H9 (cell line): ENCODE results near the gene PLEKHG7. TPM values are rescaled to one million over a fixed set of nuclear protein-coding genes. Genes with fewer than 3 reads are reported as not detected.

Source experiments
- DNase-seq: peaks from one replicate; pipeline ENCODE4 v3.0.0-alpha.2; 2017
- H2AFZ ChIP-seq: one replicate; pipeline ENCODE4 v1.6.1; 2013; ENCODE audit warnings: mild to moderate bottlenecking, low read length, control low read depth, moderate library complexity
- H2AK5ac ChIP-seq: 2 replicates; pipeline ENCODE4 v1.6.1; 2013; ENCODE audit warnings: low read length, control low read depth, mixed read lengths; ENCODE audit not compliant: insufficient read length
- H2BK120ac ChIP-seq: one replicate; pipeline ENCODE4 v1.6.1; 2013; ENCODE audit warnings: low read depth, mild to moderate bottlenecking, low read length, control low read depth, inconsistent platforms; ENCODE audit not compliant: poor library complexity, severe bottlenecking
- H2BK12ac ChIP-seq: 2 replicates; pipeline ENCODE4 v1.6.1; 2013; ENCODE audit warnings: low read length, control low read depth, mixed read lengths, low read depth; ENCODE audit not compliant: insufficient read length
- H2BK15ac ChIP-seq: 2 replicates; pipeline ENCODE4 v1.6.1; 2013; ENCODE audit warnings: low read depth, low read length, control low read depth
- H2BK20ac ChIP-seq: one replicate; pipeline ENCODE4 v1.6.1; 2013; ENCODE audit warnings: low read depth, mild to moderate bottlenecking, low read length, control low read depth, inconsistent platforms; ENCODE audit not compliant: poor library complexity, severe bottlenecking
- H2BK5ac ChIP-seq: 2 replicates; pipeline ENCODE4 v1.6.1; 2013; ENCODE audit warnings: low read length, control low read depth, mixed read lengths; ENCODE audit not compliant: insufficient read length
- H3K14ac ChIP-seq: 2 replicates; pipeline ENCODE4 v1.6.1; 2013; ENCODE audit warnings: low read length, control low read depth; ENCODE audit not compliant: insufficient read depth
- H3K18ac ChIP-seq: 2 replicates; pipeline ENCODE4 v1.6.1; 2013; ENCODE audit warnings: low read depth, mild to moderate bottlenecking, mixed read lengths, low read length, control low read depth; ENCODE audit not compliant: insufficient read length
- H3K23ac ChIP-seq: 2 replicates; pipeline ENCODE4 v1.6.1; 2013; ENCODE audit warnings: low read length, control low read depth, mixed read lengths, low read depth; ENCODE audit not compliant: insufficient read length
- H3K23me2 ChIP-seq: 2 replicates; pipeline ENCODE4 v1.6.1; 2013; ENCODE audit warnings: low read depth, mild to moderate bottlenecking, mixed read lengths, low read length, control low read depth; ENCODE audit not compliant: insufficient read length, poor library complexity, severe bottlenecking
- H3K27ac ChIP-seq: 2 replicates; pipeline ENCODE4 v1.5.1; 2013; ENCODE audit warnings: low read length, control low read depth, mixed read lengths, low read depth; ENCODE audit not compliant: insufficient read length
- H3K27me3 ChIP-seq: 2 replicates; pipeline ENCODE4 v1.6.1; 2013; ENCODE audit warnings: low read length, control low read depth, inconsistent platforms; ENCODE audit not compliant: insufficient read depth
- H3K4ac ChIP-seq: 2 replicates; pipeline ENCODE4 v1.6.1; 2013; ENCODE audit warnings: low read depth, mild to moderate bottlenecking, control low read depth, inconsistent platforms, low read length, moderate library complexity
- H3K4me1 ChIP-seq: 2 replicates; pipeline ENCODE4 v1.6.1; 2013; ENCODE audit warnings: low read length, control low read depth, inconsistent platforms; ENCODE audit not compliant: insufficient read depth
- H3K4me2 ChIP-seq: 2 replicates; pipeline ENCODE4 v1.6.1; 2013; ENCODE audit warnings: low read length, control low read depth, mixed read lengths; ENCODE audit not compliant: insufficient read length, insufficient read depth
- H3K56ac ChIP-seq: 2 replicates; pipeline ENCODE4 v1.6.1; 2013; ENCODE audit warnings: low read depth, mild to moderate bottlenecking, mixed read lengths, low read length, control low read depth; ENCODE audit not compliant: insufficient read length
- H3K79me1 ChIP-seq: 2 replicates; pipeline ENCODE4 v1.6.1; 2013; ENCODE audit warnings: low read depth, mild to moderate bottlenecking, moderate library complexity, low read length, control low read depth, inconsistent platforms; ENCODE audit not compliant: insufficient read depth, poor library complexity, severe bottlenecking
- H3K79me2 ChIP-seq: 2 replicates; pipeline ENCODE4 v1.6.1; 2013; ENCODE audit warnings: low read length, control low read depth, inconsistent platforms; ENCODE audit not compliant: insufficient read depth
- H3K9ac ChIP-seq: 2 replicates; pipeline ENCODE4 v1.6.1; 2013; ENCODE audit warnings: low read length, control low read depth, mixed read lengths; ENCODE audit not compliant: insufficient read length; ENCODE audit errors: extremely low read depth
- H3K9me3 ChIP-seq: one replicate; pipeline ENCODE4 v1.6.1; 2013; ENCODE audit warnings: low read depth, low read length, inconsistent platforms; ENCODE audit not compliant: control insufficient read depth
- H3T11ph ChIP-seq: one replicate; pipeline ENCODE4 v1.6.1; 2013; ENCODE audit warnings: mild to moderate bottlenecking, low read length, control low read depth, inconsistent platforms
- H4K20me1 ChIP-seq: one replicate; pipeline ENCODE4 v1.6.1; 2013; ENCODE audit not compliant: control insufficient read depth, insufficient read length, insufficient read depth
- H4K5ac ChIP-seq: 2 replicates; pipeline ENCODE4 v1.6.1; 2013; ENCODE audit warnings: low read depth, mild to moderate bottlenecking, mixed read lengths, low read length, control low read depth; ENCODE audit not compliant: insufficient read length
- H4K8ac ChIP-seq: replicated peaks from 2 replicates; pipeline ENCODE4 v1.6.1; 2013; ENCODE audit warnings: low read length, control low read depth, mixed read lengths, low read depth; ENCODE audit not compliant: insufficient read length
- H4K91ac ChIP-seq: 2 replicates; pipeline ENCODE4 v1.6.1; 2013; ENCODE audit warnings: low read depth, mild to moderate bottlenecking, moderate library complexity, mixed read lengths, low read length, control low read depth; ENCODE audit not compliant: insufficient read length
- H3K27ac Mint-ChIP-seq, 3 experiments: 2 replicates in 2 of 3; 3 replicates in 1 of 3; pipeline ENCODE4 v1.8.0; 2020 to 2021; ENCODE audit warnings: mixed read lengths in 3 of 3, mild to moderate bottlenecking in 1 of 3, moderate library complexity in 1 of 3
- H3K27me3 Mint-ChIP-seq: 2 replicates; pipeline ENCODE4 v1.8.0; 2021; ENCODE audit warnings: low read depth, mild to moderate bottlenecking, moderate library complexity, mixed read lengths
- H3K36me3 Mint-ChIP-seq, 3 experiments: 2 replicates in 2 of 3; 3 replicates in 1 of 3; pipeline ENCODE4 v1.8.0; 2020 to 2021; ENCODE audit warnings: low read depth in 3 of 3, mixed read lengths in 3 of 3; ENCODE audit not compliant: insufficient read depth in 1 of 3
- H3K4me1 Mint-ChIP-seq, 2 experiments: 2 replicates each; pipeline ENCODE4 v1.8.0; 2020; ENCODE audit warnings: mixed read lengths in 2 of 2
- H3K4me3 Mint-ChIP-seq, 2 experiments: 2 replicates in 1 of 2; 3 replicates in 1 of 2; pipeline ENCODE4 v1.8.0; 2020 to 2021; ENCODE audit warnings: mild to moderate bottlenecking in 2 of 2, mixed read lengths in 2 of 2, moderate library complexity in 1 of 2
- H3K9me3 Mint-ChIP-seq, 2 experiments: 2 replicates in 1 of 2; 3 replicates in 1 of 2; pipeline ENCODE4 v1.8.0; 2020; ENCODE audit warnings: mild to moderate bottlenecking in 2 of 2, mixed read lengths in 2 of 2, moderate library complexity in 1 of 2
- CTCF ChIP-seq: fragments of 200-600 bp; sonication (generic); conservative IDR thresholded peaks from 3 replicates; pipeline ENCODE4 v1.8.0; 2021; ENCODE audit warnings: antibody characterized with exemption, mild to moderate bottlenecking
- total RNA-seq: library from RNA; stranded (reverse); gene quantifications from 2 replicates; pipeline ENCODE4 v1.2.1, GENCODE V29; 2021

The PLEKHG7 gene
- total RNA-seq, 1 experiment from 2014 or later, result not detected

- no peaks in the 10 kb centered on the region for H3K79me2 ChIP-seq
- H4K8ac ChIP-seq, result no peak overlapping the region
- no peak overlapping the region for H4K91ac ChIP-seq
- H3K56ac ChIP-seq, result no peak overlapping the region
- no peak overlapping the region for H2AFZ ChIP-seq
- H3K18ac ChIP-seq, result no peak overlapping the region
- no peak for DNase-seq
- no peak overlapping the region for H3K14ac ChIP-seq
- no peaks in the 10 kb centered on the region for H3K79me1 ChIP-seq
- no peaks in the 10 kb centered on the region for H3K23me2 ChIP-seq
- no peaks in the 10 kb centered on the region for H4K20me1 ChIP-seq
- peaks cover 0 to 10% (median 8%) of the 10 kb centered on the region in 3 experiments; a peak in 3 of 7 replicates for H3K36me3 Mint-ChIP-seq
- H3K4me1 Mint-ChIP-seq, result peaks cover 8 to 11% of the 10 kb centered on the region in 2 experiments
- no peaks in the 10 kb centered on the region for H3K27me3 ChIP-seq
- H2BK12ac ChIP-seq, result no peak overlapping the region
- no peak overlapping the region for H3K4me3 Mint-ChIP-seq
- no peak overlapping the region for H3K23ac ChIP-seq
- H4K5ac ChIP-seq, result no peak overlapping the region
- H3K4me2 ChIP-seq, result no peak overlapping the region
- H3K4me1 ChIP-seq, result no peaks in the 10 kb centered on the region
- H3K9me3 Mint-ChIP-seq, result no peaks in the 10 kb centered on the region
- H2BK15ac ChIP-seq, result no peak overlapping the region
- TF ChIP-seq CTCF, result no peak
- no peak overlapping the region for H3K9ac ChIP-seq
- no peak overlapping the region for H2BK20ac ChIP-seq
- no peak overlapping the region for H3T11ph ChIP-seq
- no peak overlapping the region for H2BK5ac ChIP-seq
- no peaks in the 10 kb centered on the region for H3K9me3 ChIP-seq
- H3K27ac ChIP-seq, result no peak overlapping the region
- no peak overlapping the region for H2AK5ac ChIP-seq
- no peak overlapping the region for H3K4ac ChIP-seq
- no peak overlapping the region for H3K27ac Mint-ChIP-seq
- no peak overlapping the region for H2BK120ac ChIP-seq
- no peaks in the 10 kb centered on the region for H3K27me3 Mint-ChIP-seq
Measured at GRCh38 chr12:92775416-92775815, 72.6 kb downstream of the PLEKHG7 start.
